IMR-90 (cell line): Measurements from ENCODE around the gene TMEM141. TPM values are rescaled to one million over a fixed set of nuclear protein-coding genes. Genes with fewer than 3 reads are reported as not detected.

Experiments
- ATAC-seq: fragments of 200-7000 bp; cut with Tn5 transposase; 2 replicates; pipeline ENCODE4 v1.9.1; 2020; ENCODE audit warnings: low read depth, mild to moderate bottlenecking, moderate library complexity
- BruUV-seq: library from RNA; stranded (reverse); fragments of 400-500 nt; replicated peaks from 2 replicates; lab custom pipeline; 2021; lab: Mats Ljungman, UMichigan
- CTCF ChIA-PET: fragments of 300-600 bp; formaldehyde crosslinking; extraction: SDS; loops from one replicate; lab custom pipeline; 2021; ENCODE audit warnings: antibody characterized with exemption; lab: Yijun Ruan, JAX
- POLR2A ChIA-PET: fragments of 300-600 bp; sonication (Branson Sonifier 250); formaldehyde crosslinking; loops from one replicate; lab custom pipeline; 2022; ENCODE audit warnings: antibody characterized with exemption; ENCODE audit not compliant: unreplicated experiment; lab: Charles Lee
- DNase-seq: peaks from one replicate; pipeline ENCODE4 v3.0.0; 2013
- H2AFZ ChIP-seq: replicated peaks from 2 replicates; pipeline ENCODE3; 2013; ENCODE audit warnings: low read length, mild to moderate bottlenecking; ENCODE audit not compliant: poor library complexity
- H2AK5ac ChIP-seq: 2 replicates; pipeline ENCODE4 v1.6.1; 2013; ENCODE audit warnings: low read depth, low read length, inconsistent platforms
- H2AK9ac ChIP-seq: replicated peaks from 2 replicates; pipeline ENCODE3; 2013; ENCODE audit warnings: mild to moderate bottlenecking, low read depth, low read length, moderate library complexity; ENCODE audit not compliant: poor library complexity
- H2BK120ac ChIP-seq: 2 replicates; pipeline ENCODE4 v1.6.1; 2013; ENCODE audit warnings: low read depth, low read length, inconsistent platforms
- H2BK15ac ChIP-seq: 3 replicates; pipeline ENCODE4 v1.6.1; 2013; ENCODE audit warnings: low read depth, low read length, inconsistent platforms
- H2BK20ac ChIP-seq: 2 replicates; pipeline ENCODE4 v1.6.1; 2013; ENCODE audit warnings: low read depth, mild to moderate bottlenecking, inconsistent platforms, low read length, moderate library complexity
- H2BK5ac ChIP-seq: 2 replicates; pipeline ENCODE4 v1.6.1; 2013; ENCODE audit warnings: mild to moderate bottlenecking, low read depth, low read length, inconsistent platforms; ENCODE audit not compliant: poor library complexity, severe bottlenecking
- H3K14ac ChIP-seq: replicated peaks from 2 replicates; pipeline ENCODE4 v1.6.1; 2013; ENCODE audit warnings: low read depth, low read length, inconsistent platforms
- H3K18ac ChIP-seq: 2 replicates; pipeline ENCODE4 v1.6.1; 2013; ENCODE audit warnings: low read depth, low read length, control low read depth
- H3K23ac ChIP-seq: 2 replicates; pipeline ENCODE4 v1.6.1; 2013; ENCODE audit warnings: low read depth, low read length, inconsistent platforms
- H3K27ac ChIP-seq: 2 replicates; pipeline ENCODE4 v1.5.1; 2013; ENCODE audit warnings: mild to moderate bottlenecking, control low read depth, low read length; ENCODE audit not compliant: insufficient read depth
- H3K27me3 ChIP-seq: 2 replicates; pipeline ENCODE4 v1.6.1; 2013; ENCODE audit warnings: low read length; ENCODE audit not compliant: control insufficient read depth, insufficient read depth
- H3K36me3 ChIP-seq: 2 replicates; pipeline ENCODE4 v1.6.1; 2013; ENCODE audit warnings: low read length, mixed read lengths; ENCODE audit not compliant: control insufficient read depth, insufficient read depth
- H3K4ac ChIP-seq: 2 replicates; pipeline ENCODE4 v1.6.1; 2013; ENCODE audit warnings: low read depth, low read length, inconsistent platforms
- H3K4me1 ChIP-seq: 2 replicates; pipeline ENCODE4 v1.6.1; 2013; ENCODE audit warnings: low read length, mixed read lengths; ENCODE audit not compliant: control insufficient read depth, insufficient read depth
- H3K4me2 ChIP-seq: 2 replicates; pipeline ENCODE4 v1.6.1; 2013; ENCODE audit warnings: low read depth, mild to moderate bottlenecking, control low read depth, low read length, moderate library complexity
- H3K4me3 ChIP-seq: 2 replicates; pipeline ENCODE4 v1.5.1; 2013; ENCODE audit warnings: low read depth, mild to moderate bottlenecking, control low read depth, low read length, moderate library complexity; ENCODE audit not compliant: insufficient read depth
- H3K56ac ChIP-seq: 2 replicates; pipeline ENCODE4 v1.6.1; 2013; ENCODE audit warnings: low read length, inconsistent platforms; ENCODE audit not compliant: insufficient read depth; ENCODE audit errors: extremely low read depth
- H3K79me1 ChIP-seq, 2 experiments: 2 replicates each; pipeline ENCODE4 v1.6.1; 2013; ENCODE audit warnings: low read length in 2 of 2, inconsistent platforms in 1 of 2, low read depth in 1 of 2
- H3K9ac ChIP-seq: 2 replicates; pipeline ENCODE4 v1.6.1; 2013; ENCODE audit warnings: low read depth, low read length, control low read depth
- H3K9me1 ChIP-seq: 2 replicates; pipeline ENCODE4 v1.6.1; 2013; ENCODE audit warnings: low read length, inconsistent platforms; ENCODE audit not compliant: insufficient read depth
- H3K9me3 ChIP-seq: 2 replicates; pipeline ENCODE4 v1.6.1; 2013; ENCODE audit warnings: low read length; ENCODE audit not compliant: control insufficient read depth, insufficient read depth
- H4K20me1 ChIP-seq: 2 replicates; pipeline ENCODE4 v1.6.1; 2013; ENCODE audit warnings: low read length, inconsistent platforms; ENCODE audit not compliant: insufficient read depth
- H4K5ac ChIP-seq: 2 replicates; pipeline ENCODE4 v1.6.1; 2013; ENCODE audit warnings: mild to moderate bottlenecking, low read depth, low read length, control low read depth
- H4K8ac ChIP-seq, 2 experiments: 2 replicates each; pipeline ENCODE4 v1.6.1; 2013; ENCODE audit warnings: low read depth in 2 of 2, low read length in 2 of 2, control low read depth in 1 of 2, inconsistent platforms in 1 of 2
- H4K91ac ChIP-seq: 2 replicates; pipeline ENCODE4 v1.6.1; 2013; ENCODE audit warnings: low read depth, low read length, inconsistent platforms; ENCODE audit not compliant: insufficient read depth
- CEBPB ChIP-seq: IDR thresholded peaks from 2 replicates; pipeline ENCODE4 v1.6.1; 2012; ENCODE audit warnings: low read depth, low read length, improper control_type of control experiment
- CHD1 ChIP-seq: IDR thresholded peaks from 2 replicates; pipeline ENCODE4 v1.6.1; 2012; ENCODE audit warnings: low read depth, low read length, improper control_type of control experiment
- MAZ ChIP-seq: IDR thresholded peaks from 2 replicates; pipeline ENCODE4 v1.6.1; 2012; ENCODE audit warnings: low read depth, mild to moderate bottlenecking, low read length, improper control_type of control experiment, moderate library complexity, borderline replicate concordance
- MXI1 ChIP-seq: IDR thresholded peaks from 2 replicates; pipeline ENCODE4 v1.6.1; 2012; ENCODE audit warnings: low read depth, mild to moderate bottlenecking, low read length, moderate library complexity, borderline replicate concordance
- RCOR1 ChIP-seq: IDR thresholded peaks from 2 replicates; pipeline ENCODE4 v1.6.1; 2012; ENCODE audit warnings: mild to moderate bottlenecking, low read length, improper control_type of control experiment; ENCODE audit not compliant: insufficient replicate concordance
- RFX5 ChIP-seq: IDR thresholded peaks from 2 replicates; pipeline ENCODE4 v1.8.0; 2012; ENCODE audit warnings: low read depth, mild to moderate bottlenecking, low read length, moderate library complexity
- USF2 ChIP-seq: fragments of 150-350 bp; IDR thresholded peaks from 2 replicates; pipeline ENCODE4 v1.6.1; 2017; ENCODE audit warnings: mild to moderate bottlenecking, antibody characterized with exemption, low read length, low read depth
- WGBS, 2 experiments: methylation state at CpG; one replicate each; pipeline versions ENCODE4 v1.1.5 to v1.1.7; 2013; ENCODE audit warnings: missing lambda C conversion rate in 2 of 2; ENCODE audit not compliant: insufficient read length in 1 of 2; ENCODE audit errors: extremely low coverage in 2 of 2; 5-methylcytosine and 5-hydroxymethylcytosine counted together
- dilution Hi-C: fragments of 300-500 bp; cut with HindIII; formaldehyde crosslinking; loops from one replicate; pipeline ENCODE4 v1.14.3; 2018; ENCODE audit warnings: low sequenced_read_pairs; ENCODE audit not compliant: unreplicated experiment
- in situ Hi-C: fragments of 300-500 bp; cut with MboI; formaldehyde crosslinking; loops from 3 replicates; pipeline ENCODE4 v1.14.3; 2019; ENCODE audit warnings: low sequenced_read_pairs, inconsistent platforms, mixed read lengths
- intact Hi-C: fragments of 100-400 bp; cut with micrococcal nuclease; formaldehyde crosslinking; loops from 2 replicates; pipeline ENCODE4 v1.10.0; 2022
- polyA plus RNA-seq, 3 experiments: library from polyadenylated mRNA; depleted of rRNA; stranded (reverse); fragments of >200 nt; gene quantifications; 2 replicates each; pipeline ENCODE4 v1.2.3, GENCODE V29; 2012; ENCODE audit warnings: low replicate concordance in 1 of 3
- total RNA-seq: library from RNA; depleted of rRNA; stranded (reverse); fragments of >200 nt; gene quantifications from 2 replicates; pipeline ENCODE4 v1.2.3, GENCODE V29; 2012

The TMEM141 gene
- total and polyA plus RNA-seq, 2 of the 4 experiments (the other 2 are of a cell fraction), result 39.1 to 77.8 TPM

DNA sequence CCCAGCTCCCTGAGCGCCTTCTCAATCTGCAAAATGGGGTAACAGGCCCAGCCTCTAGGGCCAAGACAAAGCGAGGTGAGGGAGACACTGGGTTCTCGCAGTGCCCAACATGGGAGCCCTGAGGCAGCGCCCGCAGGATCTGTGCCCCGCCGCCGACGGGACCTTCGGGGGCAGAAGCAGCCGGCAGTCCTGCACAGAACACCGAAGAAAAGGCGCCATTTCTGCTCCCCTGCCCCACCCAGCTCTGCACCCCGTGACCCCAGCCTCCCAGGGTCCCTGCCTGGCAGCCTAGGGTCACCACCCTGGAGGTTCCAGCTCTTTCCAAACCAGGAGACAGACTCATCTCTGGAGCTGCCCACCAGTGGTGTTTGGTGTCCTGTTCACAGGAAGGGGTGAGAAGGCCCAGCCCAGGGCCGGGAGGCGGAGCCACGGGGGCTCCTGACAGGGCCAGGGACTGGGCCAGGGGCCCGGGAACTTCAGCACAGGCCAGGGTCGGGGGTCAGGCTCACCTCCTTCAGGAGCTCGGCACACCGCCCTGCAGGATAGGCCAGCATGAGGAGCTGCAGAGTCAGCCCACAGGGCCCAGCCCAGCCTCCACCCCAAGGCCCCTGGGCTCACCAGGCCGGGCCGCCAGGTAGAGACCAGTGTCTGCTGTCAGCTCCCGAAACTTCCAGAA, 36.4 kb upstream of the TMEM141 start:
- Histone ChIP-seq H3K9me3 (peaks cover 16% of the 10 kb centered on the region), H2AFZ (no peak overlapping the region), H3K23ac (no peak overlapping the region), H3K79me1 (no peaks in the 10 kb centered on the region), H4K20me1 (no peaks in the 10 kb centered on the region), H3K56ac (no peak overlapping the region), H2AK9ac (no peak overlapping the region), H2BK5ac (no peak overlapping the region), H3K36me3 (no peaks in the 10 kb centered on the region), H4K5ac (no peak overlapping the region), H3K4me3 (no peak overlapping the region), H2BK20ac (no peak overlapping the region), H3K4me1 (no peaks in the 10 kb centered on the region), H2BK15ac (no peak overlapping the region), H3K27me3 (peaks cover 6% of the 10 kb centered on the region), H3K9ac (no peak overlapping the region), H4K8ac (no peak overlapping the region), H4K91ac (no peak overlapping the region), H3K14ac (no peak overlapping the region), H3K18ac (no peak overlapping the region), H3K4me2 (no peak overlapping the region), H3K27ac (no peak overlapping the region), H3K4ac (no peak overlapping the region), H2AK5ac (no peak overlapping the region), H3K9me1 (no peaks in the 10 kb centered on the region), H2BK120ac (no peak overlapping the region)
- WGBS, 2 experiments, result 83% methylated on average over 13 of the region's 24 CpGs; no CpG with 5 or more reads in 1 of the 2 experiments
- dilution Hi-C loops (no loop called here), intact Hi-C loops (no loop called here), in situ Hi-C loops (no loop called here)
- TF ChIP-seq CEBPB (no peak), USF2 (no peak), RCOR1 (no peak), CHD1 (no peak), RFX5 (no peak), MAZ (no peak), MXI1 (no peak)
- ATAC-seq (no peak), DNase-seq (no peak)
- POLR2A ChIA-PET, result no interaction called here
- BruUV-seq, result no TSS peak
- CTCF ChIA-PET, result no interaction called here
